GM21717 (cell line): ENCODE results near the gene DPEP1.
A peak's percentile ranks its signal among the peaks of the same experiment; 100 is the strongest.

Experiments
- ATAC-seq: cut with Tn5 transposase; IDR thresholded peaks from one replicate; pipeline ENCODE4 v1.9.1; 2021; ENCODE audit warnings: mild to moderate bottlenecking, moderate library complexity; ENCODE audit not compliant: unreplicated experiment

The DPEP1 gene

GRCh38 chr16:89678258-89678657 is 64.8 kb downstream of the DPEP1 start:
- ATAC-seq = no peak

- no peak for ATAC-seq
Measured at GRCh38 chr16:89685916-89686315, 72.5 kb downstream of the DPEP1 start.

- peak; percentile 69 for ATAC-seq
Measured at GRCh38 chr16:89686520-89687091, 73.2 kb downstream of the DPEP1 start, which contains the start of gene CDK10. Gene CDK10 (plus strand): TSS chr16:89686689. CDS start chr16:89686711, 22 bp downstream.

- peak; percentile 22 for ATAC-seq
Measured at GRCh38 chr16:89687092-89687940, 73.9 kb downstream of the DPEP1 start.
